ENCODE data around the gene SF3B4. TPM values are rescaled to one million over a fixed set of nuclear protein-coding genes. Genes with fewer than 3 reads are reported as not detected.
"Not testable (repeated sequence)": the region's sequence is repeated elsewhere in the genome, so short reads cannot be mapped to it uniquely, and the experiment has no call there.

The SF3B4 gene
- polyA plus RNA-seq, 1 experiment: 37.8 TPM

GRCh38 chr1:149942207-149942606 is 14.6 kb upstream of the SF3B4 start:
- no peak for DNase-seq (ENCODE audit: low read depth)
- peak; percentile 26; the same call in 1 of the 2 replicates for TF ChIP-seq CTCF (IDR thresholded peaks at IDR 0.05; ENCODE audit: insufficient read depth, low read depth, low read length)
- Histone ChIP-seq H3K27me3 (ENCODE audit: control insufficient read depth, insufficient read depth, low read length) (no peaks in the 10 kb centered on the region), H3K36me3 (ENCODE audit: control insufficient read depth, insufficient read depth, low read length) (peaks cover 12% of the 10 kb centered on the region), H3K4me3 (ENCODE audit: low read depth, low read length) (no peak overlapping the region)
- POLR2A ChIA-PET: interaction anchor here (0.6 kb wide), 1 partner anchor 54 kb away, joined by 3 read pairs; a partner anchor contains a TSS
- CTCF ChIA-PET: interaction anchor here (1.2 kb wide), 2 partner anchors 20 to 55 kb away, joined by 3 read pairs; a partner anchor contains a TSS

GRCh38 chr1:149940427-149940826 is 12.8 kb upstream of the SF3B4 start:
- H3K27me3 ChIP-seq (ENCODE audit: control insufficient read depth, insufficient read depth, low read length): no peaks in the 10 kb centered on the region
- H3K4me3 ChIP-seq (ENCODE audit: low read depth, low read length): no peak overlapping the region
- no peak for DNase-seq (ENCODE audit: low read depth)
- ChIA-PET CTCF (interaction anchor here (1.1 kb wide), 1 partner anchor 225 kb away, joined by 3 read pairs; no protein-coding TSS in a partner anchor), POLR2A (no interaction called here)
- no peak for TF ChIP-seq CTCF (IDR thresholded peaks at IDR 0.05; ENCODE audit: insufficient read depth, low read depth, low read length)
- peaks cover 12% of the 10 kb centered on the region for H3K36me3 ChIP-seq (ENCODE audit: control insufficient read depth, insufficient read depth, low read length)

GRCh38 chr1:149938668-149939003 is 11.0 kb upstream of the SF3B4 start:
- CTCF ChIA-PET; DNase-seq (ENCODE audit: low read depth); H3K4me3 ChIP-seq (ENCODE audit: low read depth, low read length); H3K36me3 ChIP-seq (ENCODE audit: control insufficient read depth, insufficient read depth, low read length); H3K27me3 ChIP-seq (ENCODE audit: control insufficient read depth, insufficient read depth, low read length): not testable (repeated sequence)
- POLR2A ChIA-PET: interaction anchor here (0.5 kb wide), 1 partner anchor 248 kb away, joined by 3 read pairs; no protein-coding TSS in a partner anchor

GRCh38 chr1:149937759-149938158 is 10.2 kb upstream of the SF3B4 start:
- POLR2A ChIA-PET: no interaction called here
- no peak for DNase-seq (ENCODE audit: low read depth)

GRCh38 chr1:149936992-149937705 is 9.5 kb upstream of the SF3B4 start:
- TF ChIP-seq CTCF (IDR thresholded peaks at IDR 0.05; ENCODE audit: insufficient read depth, low read depth, low read length): peak; percentile 22; the same call in 1 of the 2 replicates
- POLR2A ChIA-PET: interaction anchor here (1.1 kb wide), 1 partner anchor 9 kb away, joined by 5 read pairs; no protein-coding TSS in a partner anchor
- no peak for DNase-seq (ENCODE audit: low read depth)
- Histone ChIP-seq H3K4me3 (ENCODE audit: low read depth, low read length) (peak overlapping the region; percentile 56), H3K27me3 (ENCODE audit: control insufficient read depth, insufficient read depth, low read length) (no peaks in the 10 kb centered on the region), H3K36me3 (ENCODE audit: control insufficient read depth, insufficient read depth, low read length) (0 out of 2 replicates have a peak, but pooled peaks cover 1% of the 10 kb centered on the region)
- CTCF ChIA-PET: interaction anchor here (0.5 to 1.3 kb wide), 3 partner anchors 15 to 78 kb away, joined by 3 read pairs; no protein-coding TSS in a partner anchor

More at GRCh38 chr1:149937759-149938158, 10.2 kb upstream of the SF3B4 start:
- H3K4me3 ChIP-seq (ENCODE audit: low read depth, low read length): no peak overlapping the region
- TF ChIP-seq CTCF (IDR thresholded peaks at IDR 0.05; ENCODE audit: insufficient read depth, low read depth, low read length): no peak
- H3K36me3 ChIP-seq (ENCODE audit: control insufficient read depth, insufficient read depth, low read length): 0 out of 2 replicates have a peak, but pooled peaks cover 1% of the 10 kb centered on the region
- CTCF ChIA-PET: interaction anchor here (0.6 to 1.3 kb wide), 2 partner anchors 24 to 77 kb away, joined by 3 read pairs; no protein-coding TSS in a partner anchor
- H3K27me3 ChIP-seq (ENCODE audit: control insufficient read depth, insufficient read depth, low read length): no peaks in the 10 kb centered on the region

Measured in BJ (cell line).